HEK293T (cell line): Measurements from ENCODE around the gene ERCC3.
A peak's percentile ranks its signal among the peaks of the same experiment; 100 is the strongest.

Experiments
- CTCF ChIA-PET: fragments of 350-600 bp; formaldehyde crosslinking; extraction: SDS; loops from one replicate; lab custom pipeline; 2021; ENCODE audit warnings: antibody characterized with exemption, inconsistent platforms; lab: Yijun Ruan, JAX
- POLR2A ChIA-PET: fragments of 350-600 bp; formaldehyde crosslinking; extraction: SDS; loops from one replicate; lab custom pipeline; 2020; ENCODE audit warnings: antibody characterized with exemption, inconsistent platforms; lab: Yijun Ruan, JAX
- DNase-seq: peaks from one replicate; pipeline ENCODE4 v3.0.0; 2012; ENCODE audit warnings: mixed read lengths; ENCODE audit errors: extremely low spot score
- ARNT ChIP-seq: fragments of 450-650 bp; IDR thresholded peaks from 2 replicates; pipeline ENCODE4 v1.6.1; 2017; ENCODE audit warnings: mild to moderate bottlenecking
- BHLHE40 ChIP-seq: fragments of 450-650 bp; IDR thresholded peaks from 2 replicates; pipeline ENCODE4 v1.6.1; 2016; ENCODE audit warnings: mild to moderate bottlenecking, moderate library complexity, borderline replicate concordance
- CTBP1 ChIP-seq: fragments of 450-650 bp; IDR thresholded peaks from 2 replicates; pipeline ENCODE4 v1.6.1; 2016; ENCODE audit warnings: borderline replicate concordance
- ELF4 ChIP-seq: fragments of 450-650 bp; IDR thresholded peaks from 2 replicates; pipeline ENCODE4 v1.6.1; 2017; ENCODE audit warnings: antibody characterized with exemption
- FOXA1 ChIP-seq: fragments of 450-650 bp; IDR thresholded peaks from 2 replicates; pipeline ENCODE4 v1.6.1; 2016; ENCODE audit warnings: mild to moderate bottlenecking
- FOXK2 ChIP-seq: fragments of 450-650 bp; IDR thresholded peaks from 2 replicates; pipeline ENCODE4 v1.6.1; 2016; ENCODE audit warnings: mild to moderate bottlenecking
- FOXM1 ChIP-seq: fragments of 450-650 bp; IDR thresholded peaks from 2 replicates; pipeline ENCODE4 v1.6.1; 2017; ENCODE audit warnings: mild to moderate bottlenecking, borderline replicate concordance
- HDGF ChIP-seq: fragments of 450-650 bp; IDR thresholded peaks from 2 replicates; pipeline ENCODE4 v1.6.1; 2017; ENCODE audit warnings: antibody characterized with exemption, borderline replicate concordance
- L3MBTL2 ChIP-seq: fragments of 450-650 bp; conservative IDR thresholded peaks from 2 replicates; pipeline ENCODE4 v1.6.1; 2016; ENCODE audit warnings: mild to moderate bottlenecking
- LEF1 ChIP-seq: fragments of 450-650 bp; IDR thresholded peaks from 2 replicates; pipeline ENCODE4 v1.6.1; 2017; ENCODE audit warnings: mild to moderate bottlenecking, borderline replicate concordance
- NFRKB ChIP-seq: fragments of 450-650 bp; IDR thresholded peaks from 2 replicates; pipeline ENCODE4 v1.6.1; 2016; ENCODE audit warnings: mild to moderate bottlenecking, moderate library complexity
- PKNOX1 ChIP-seq: fragments of 450-650 bp; IDR thresholded peaks from 2 replicates; pipeline ENCODE4 v1.6.1; 2016
- SP1 ChIP-seq: fragments of 450-650 bp; IDR thresholded peaks from 2 replicates; pipeline ENCODE4 v1.6.1; 2017
- SUZ12 ChIP-seq: fragments of 450-650 bp; IDR thresholded peaks from 2 replicates; pipeline ENCODE4 v1.6.1; 2016; ENCODE audit warnings: mild to moderate bottlenecking
- TARDBP ChIP-seq: fragments of 450-650 bp; IDR thresholded peaks from 2 replicates; pipeline ENCODE4 v1.6.1; 2016
- ZNF384 ChIP-seq: fragments of 450-650 bp; IDR thresholded peaks from 2 replicates; pipeline ENCODE4 v1.6.1; 2016

The ERCC3 gene

GRCh38 chr2:127326289-127326945 is 32.5 kb upstream of the ERCC3 start:
- CTCF ChIA-PET: interaction anchor here (0.5 kb wide), 1 partner anchor 11 kb away, joined by 3 read pairs; no protein-coding TSS in a partner anchor
- POLR2A ChIA-PET: no interaction called here
- no peak for DNase-seq
- TF ChIP-seq TARDBP: no peak

- TF ChIP-seq BHLHE40 (no peak), NFRKB (no peak), ARNT (no peak), CTBP1 (no peak), FOXM1 (no peak), PKNOX1 (no peak), SUZ12 (no peak), L3MBTL2 (no peak), HDGF (no peak), TARDBP (no peak), FOXA1 (no peak), ELF4 (no peak), ZNF384 (no peak), LEF1 (no peak)
- ChIA-PET POLR2A (interaction anchor here (1.0 kb wide), 1 partner anchor 30 kb away, joined by 7 read pairs; the partner anchor contains the start of gene ERCC3), CTCF (interaction anchor here (1.1 to 2.0 kb wide), 2 partner anchors 25 to 154 kb away, joined by 3 to 7 read pairs; no protein-coding TSS in a partner anchor)
- DNase-seq: peak; percentile 25
Measured at GRCh38 chr2:127324635-127325034, 30.7 kb upstream of the ERCC3 start.

GRCh38 chr2:127321303-127321702 is 27.4 kb upstream of the ERCC3 start:
- ChIA-PET CTCF (no interaction called here), POLR2A (no interaction called here)
- DNase-seq: no peak
- TF ChIP-seq HDGF: no peak
- no peak for TF ChIP-seq TARDBP
- TF ChIP-seq SP1: no peak
- no peak for TF ChIP-seq LEF1
- TF ChIP-seq SUZ12: no peak
- TF ChIP-seq PKNOX1: no peak
- TF ChIP-seq ELF4: no peak

GRCh38 chr2:127320586-127321275 is 26.8 kb upstream of the ERCC3 start:
- ChIA-PET CTCF (interaction anchor here (0.7 kb wide), 1 partner anchor 96 kb away, joined by 3 read pairs; no protein-coding TSS in a partner anchor), POLR2A (no interaction called here)
- DNase-seq: no peak
- TF ChIP-seq CTBP1 (no peak), L3MBTL2 (no peak), NFRKB (no peak), SP1 (no peak), TARDBP (no peak), HDGF (no peak), ELF4 (no peak), LEF1 (no peak), FOXA1 (no peak), PKNOX1 (no peak), SUZ12 (no peak)

- ChIA-PET CTCF (interaction anchor here (0.7 kb wide), 1 partner anchor 97 kb away, joined by 3 read pairs; no protein-coding TSS in a partner anchor), POLR2A (no interaction called here)
- no peak for DNase-seq
- TF ChIP-seq NFRKB (no peak), CTBP1 (no peak), SP1 (no peak), ZNF384 (no peak), FOXM1 (no peak), PKNOX1 (no peak), FOXK2 (no peak), LEF1 (no peak), ELF4 (no peak), TARDBP (no peak), ARNT (no peak), HDGF (no peak), FOXA1 (no peak), BHLHE40 (no peak), L3MBTL2 (no peak), SUZ12 (no peak)
Measured at GRCh38 chr2:127320067-127320466, 26.1 kb upstream of the ERCC3 start.
